Type B pancreatic cell (in vitro differentiated cells): ENCODE results near the gene OR52J3. TPM values are rescaled to one million over a fixed set of nuclear protein-coding genes. Genes with fewer than 3 reads are reported as not detected.

ENCODE experiments used
- DNase-seq: peaks from one replicate; pipeline ENCODE4 v3.0.0; 2021; ENCODE audit warnings: mixed read lengths; ENCODE audit not compliant: unreplicated experiment; ENCODE audit errors: extremely low spot score
- H3K27ac Mint-ChIP-seq: 2 replicates; pipeline ENCODE4 v1.8.0; 2021; ENCODE audit warnings: mild to moderate bottlenecking, mixed read lengths
- H3K27me3 Mint-ChIP-seq: 2 replicates; pipeline ENCODE4 v1.8.0; 2021; ENCODE audit warnings: mixed read lengths
- H3K36me3 Mint-ChIP-seq: 2 replicates; pipeline ENCODE4 v1.8.0; 2021; ENCODE audit warnings: mixed read lengths
- H3K4me1 Mint-ChIP-seq: one replicate; pipeline ENCODE4 v1.8.0; 2021; ENCODE audit warnings: mixed read lengths; ENCODE audit not compliant: unreplicated experiment
- H3K4me3 Mint-ChIP-seq: 2 replicates; pipeline ENCODE4 v1.8.0; 2021; ENCODE audit warnings: mild to moderate bottlenecking, mixed read lengths
- H3K9me3 Mint-ChIP-seq: 2 replicates; pipeline ENCODE4 v1.8.0; 2021; ENCODE audit warnings: mixed read lengths
- total RNA-seq: library from RNA; stranded (reverse); gene quantifications from 2 replicates; pipeline ENCODE4 v1.2.1, GENCODE V29; 2021; ENCODE audit warnings: low replicate concordance
- TF ChIP-seq, protein P1 (sequence below): fragments of 200-600 bp; sonication (generic); conservative IDR thresholded peaks from 2 replicates; pipeline ENCODE4 v1.5.0; 2021; ENCODE audit warnings: antibody characterized with exemption, mild to moderate bottlenecking

Gene OR52J3
- total RNA-seq, 1 donor from 2014 or later, result not detected

DNA sequence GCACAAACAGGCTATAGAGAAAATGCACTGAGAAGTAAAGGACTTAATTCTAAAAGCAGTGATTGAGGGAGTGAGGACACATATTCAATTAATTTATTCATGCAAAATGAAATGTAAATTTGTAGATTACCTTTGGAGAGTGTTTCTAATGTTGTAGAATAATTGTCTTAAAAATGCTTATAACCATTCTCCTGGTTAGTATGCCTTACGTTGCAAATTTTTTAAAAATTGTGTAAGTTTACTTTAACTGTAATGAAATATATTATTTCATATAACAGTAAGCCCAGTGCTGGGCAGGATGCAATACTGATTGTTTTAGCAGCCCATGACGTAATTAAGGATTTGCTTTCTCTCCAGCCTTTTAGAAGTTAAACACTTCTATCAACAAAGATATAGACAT is 49.7 kb downstream of the OR52J3 start:
- no peaks in the 10 kb centered on the region for H3K36me3 Mint-ChIP-seq
- TF ChIP-seq, protein P1, sequence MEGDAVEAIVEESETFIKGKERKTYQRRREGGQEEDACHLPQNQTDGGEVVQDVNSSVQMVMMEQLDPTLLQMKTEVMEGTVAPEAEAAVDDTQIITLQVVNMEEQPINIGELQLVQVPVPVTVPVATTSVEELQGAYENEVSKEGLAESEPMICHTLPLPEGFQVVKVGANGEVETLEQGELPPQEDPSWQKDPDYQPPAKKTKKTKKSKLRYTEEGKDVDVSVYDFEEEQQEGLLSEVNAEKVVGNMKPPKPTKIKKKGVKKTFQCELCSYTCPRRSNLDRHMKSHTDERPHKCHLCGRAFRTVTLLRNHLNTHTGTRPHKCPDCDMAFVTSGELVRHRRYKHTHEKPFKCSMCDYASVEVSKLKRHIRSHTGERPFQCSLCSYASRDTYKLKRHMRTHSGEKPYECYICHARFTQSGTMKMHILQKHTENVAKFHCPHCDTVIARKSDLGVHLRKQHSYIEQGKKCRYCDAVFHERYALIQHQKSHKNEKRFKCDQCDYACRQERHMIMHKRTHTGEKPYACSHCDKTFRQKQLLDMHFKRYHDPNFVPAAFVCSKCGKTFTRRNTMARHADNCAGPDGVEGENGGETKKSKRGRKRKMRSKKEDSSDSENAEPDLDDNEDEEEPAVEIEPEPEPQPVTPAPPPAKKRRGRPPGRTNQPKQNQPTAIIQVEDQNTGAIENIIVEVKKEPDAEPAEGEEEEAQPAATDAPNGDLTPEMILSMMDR, result no peak
- no peaks in the 10 kb centered on the region for H3K4me1 Mint-ChIP-seq
- no peak overlapping the region for H3K27ac Mint-ChIP-seq
- no peaks in the 10 kb centered on the region for H3K9me3 Mint-ChIP-seq
- DNase-seq, result no peak
- no peaks in the 10 kb centered on the region for H3K27me3 Mint-ChIP-seq
- no peak overlapping the region for H3K4me3 Mint-ChIP-seq

Other genes with a start within 250 kb of the OR52J3 start
- not detected in 2 replicates for gene OR52R1, start 242.1 kb upstream of the OR52J3 start, total RNA-seq
- not detected in 2 replicates for gene OR51F2, start 225.2 kb upstream of the OR52J3 start, total RNA-seq
- not detected in 2 replicates for gene OR51S1, start 197.3 kb upstream of the OR52J3 start, total RNA-seq
- gene OR51T1, start 164.6 kb upstream of the OR52J3 start, total RNA-seq, result 0.39 TPM in 1 of 2 replicates, not detected in the other
- not detected in 2 replicates for gene OR51A7, start 142.7 kb upstream of the OR52J3 start, total RNA-seq
- not detected in 2 replicates for gene OR51G2, start 127.2 kb upstream of the OR52J3 start, total RNA-seq
- not detected in 2 replicates for gene OR51G1, start 122.2 kb upstream of the OR52J3 start, total RNA-seq
- not detected in 2 replicates for gene OR51A4, start 98.9 kb upstream of the OR52J3 start, total RNA-seq
- not detected in 2 replicates for gene OR51A2, start 90.8 kb upstream of the OR52J3 start, total RNA-seq
- gene OR51L1, start 51.7 kb upstream of the OR52J3 start, total RNA-seq, result not detected in 2 replicates
- gene OR52E2, start 13.1 kb downstream of the OR52J3 start, total RNA-seq, result not detected in 2 replicates
- not detected in 2 replicates for gene OR52E1, start 23.0 kb downstream of the OR52J3 start, total RNA-seq
- gene OR52A5, start 91.8 kb downstream of the OR52J3 start, total RNA-seq, result not detected in 2 replicates
- gene OR52A1, start 108.2 kb downstream of the OR52J3 start, total RNA-seq, result not detected in 2 replicates
- not detected in 2 replicates for gene OR51V1, start 154.2 kb downstream of the OR52J3 start, total RNA-seq
- gene HBB, start 180.5 kb downstream of the OR52J3 start, total RNA-seq, result not detected in 2 replicates
- 0.79 TPM in 1 of 2 replicates, not detected in the other for gene HBD, start 188.0 kb downstream of the OR52J3 start, total RNA-seq
- not detected in 2 replicates for gene HBG1, start 203.3 kb downstream of the OR52J3 start, total RNA-seq
- not detected in 2 replicates for gene HBG2, start 208.3 kb downstream of the OR52J3 start, total RNA-seq
- 1.3 TPM in 1 of 2 replicates, not detected in the other for gene HBE1, start 223.4 kb downstream of the OR52J3 start, total RNA-seq